ENCODE measurements around the gene APBB1IP.
"Not testable (repeated sequence)": the region's sequence is repeated elsewhere in the genome, so short reads cannot be mapped to it uniquely, and the experiment has no call there.

Gene APBB1IP, protein sequence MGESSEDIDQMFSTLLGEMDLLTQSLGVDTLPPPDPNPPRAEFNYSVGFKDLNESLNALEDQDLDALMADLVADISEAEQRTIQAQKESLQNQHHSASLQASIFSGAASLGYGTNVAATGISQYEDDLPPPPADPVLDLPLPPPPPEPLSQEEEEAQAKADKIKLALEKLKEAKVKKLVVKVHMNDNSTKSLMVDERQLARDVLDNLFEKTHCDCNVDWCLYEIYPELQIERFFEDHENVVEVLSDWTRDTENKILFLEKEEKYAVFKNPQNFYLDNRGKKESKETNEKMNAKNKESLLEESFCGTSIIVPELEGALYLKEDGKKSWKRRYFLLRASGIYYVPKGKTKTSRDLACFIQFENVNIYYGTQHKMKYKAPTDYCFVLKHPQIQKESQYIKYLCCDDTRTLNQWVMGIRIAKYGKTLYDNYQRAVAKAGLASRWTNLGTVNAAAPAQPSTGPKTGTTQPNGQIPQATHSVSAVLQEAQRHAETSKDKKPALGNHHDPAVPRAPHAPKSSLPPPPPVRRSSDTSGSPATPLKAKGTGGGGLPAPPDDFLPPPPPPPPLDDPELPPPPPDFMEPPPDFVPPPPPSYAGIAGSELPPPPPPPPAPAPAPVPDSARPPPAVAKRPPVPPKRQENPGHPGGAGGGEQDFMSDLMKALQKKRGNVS

DNA sequence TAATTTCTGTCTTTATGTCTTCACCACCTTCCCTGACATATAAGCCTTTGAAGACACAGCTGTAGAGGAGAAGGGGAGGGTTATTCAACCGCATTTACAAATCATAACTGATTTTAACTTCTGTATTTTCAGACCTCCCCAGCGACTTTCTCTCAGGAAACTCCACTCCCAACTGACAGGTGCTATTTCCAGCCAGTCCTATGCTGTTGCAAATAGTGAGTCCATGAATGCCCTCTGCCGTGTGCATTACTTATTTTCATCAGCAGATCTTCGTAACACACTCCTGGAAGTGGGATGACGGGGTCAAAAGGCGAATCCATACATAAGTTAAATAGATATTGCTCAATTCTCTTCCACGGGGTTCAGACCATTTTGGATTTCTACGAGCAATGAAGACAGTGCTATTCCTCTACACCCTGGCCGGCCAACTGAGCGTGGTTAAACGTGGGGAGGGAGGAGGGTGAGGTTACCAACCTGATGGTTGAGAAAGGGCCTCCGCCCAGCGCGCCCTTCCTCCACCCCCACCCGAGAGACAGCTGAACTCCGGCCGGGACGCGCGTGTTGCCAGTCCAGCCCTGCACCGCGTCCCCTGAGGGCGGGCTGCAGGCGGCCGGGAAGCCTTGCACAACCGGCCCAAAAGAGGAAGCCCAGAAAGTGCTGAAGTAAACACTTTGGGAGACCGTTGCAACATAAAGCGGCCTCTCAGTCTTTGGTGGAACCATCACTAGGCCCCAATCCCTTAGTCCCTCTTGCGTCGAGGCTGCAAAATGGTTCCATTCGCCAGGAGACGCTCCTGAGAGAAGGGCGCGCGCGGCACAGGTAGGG lies at the start of gene APBB1IP:
APBB1IP (plus strand) TSS at position 705 of the 825 bp plus-strand sequence. CDS start 53,986 bp downstream, outside the sequence.
- peak; percentile 6 to 46 for DNase-seq

DNA sequence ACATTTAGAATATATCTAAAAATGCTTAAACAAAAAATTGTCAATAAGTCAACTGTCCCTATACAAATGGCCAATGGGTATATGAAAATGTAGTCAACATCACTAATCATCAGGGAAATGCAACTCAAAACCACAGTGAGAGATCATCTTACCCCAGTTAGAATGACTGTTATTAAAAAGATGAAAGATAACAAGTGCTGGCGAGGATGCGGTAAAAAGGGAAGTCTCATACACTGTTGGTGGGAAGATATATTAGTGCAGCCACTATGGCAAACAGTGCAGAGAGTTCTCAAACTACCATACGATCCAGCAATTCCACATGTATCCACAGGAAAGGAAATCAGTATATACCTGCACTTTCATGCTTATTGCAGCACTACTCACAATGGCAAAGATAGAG lies 48.6 kb upstream of the APBB1IP start:
- no peak for DNase-seq

DNA sequence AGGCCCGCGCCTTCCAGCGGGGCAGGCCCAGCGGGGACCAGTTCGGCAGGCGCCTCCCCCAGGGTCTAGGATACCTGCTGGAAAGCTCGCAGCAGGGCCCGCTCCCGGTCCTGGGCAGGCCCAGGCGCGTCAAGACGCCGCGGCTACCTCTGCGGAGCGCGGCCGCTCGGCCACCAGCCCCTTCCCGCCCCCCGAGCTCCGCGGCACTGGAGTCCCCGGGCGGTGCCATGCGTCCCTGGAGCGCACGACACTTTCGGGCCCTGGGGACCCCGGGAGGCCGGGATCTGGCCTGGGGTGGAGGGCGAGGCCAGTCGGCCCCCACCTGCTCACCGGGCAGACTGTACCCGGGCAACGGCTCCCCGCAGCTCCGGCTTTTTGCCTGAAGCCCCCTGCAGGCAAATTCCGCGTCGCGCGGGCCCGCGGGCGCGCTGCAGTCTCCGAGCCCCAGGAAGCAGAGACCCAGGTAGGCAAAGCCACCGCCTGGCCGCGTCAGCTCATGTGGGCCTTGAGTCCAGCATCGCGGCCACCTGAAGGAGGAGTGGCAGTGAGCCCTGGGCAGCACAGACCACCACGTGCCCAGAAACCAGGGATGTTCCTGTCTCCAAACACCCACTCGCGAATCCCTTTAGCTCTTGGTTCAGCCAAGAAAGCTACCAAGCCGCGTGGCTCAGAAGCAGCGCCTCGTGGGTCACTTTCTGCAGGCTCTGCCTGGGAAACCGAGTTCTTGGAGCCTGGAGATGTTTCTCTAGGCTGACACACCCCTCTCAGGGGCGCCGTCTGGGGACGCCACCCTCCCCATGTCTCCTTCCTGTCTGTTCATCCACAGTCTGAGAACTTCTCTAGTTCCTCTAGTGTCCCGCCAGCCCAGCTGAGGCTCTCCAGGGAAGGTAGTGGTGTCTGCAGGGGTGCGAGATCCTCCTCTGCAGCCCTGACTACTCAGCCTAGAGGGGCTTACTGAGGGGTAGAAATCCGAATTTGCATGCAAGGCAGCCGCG lies 46.1 kb upstream of the APBB1IP start:
- no peak for DNase-seq

DNA sequence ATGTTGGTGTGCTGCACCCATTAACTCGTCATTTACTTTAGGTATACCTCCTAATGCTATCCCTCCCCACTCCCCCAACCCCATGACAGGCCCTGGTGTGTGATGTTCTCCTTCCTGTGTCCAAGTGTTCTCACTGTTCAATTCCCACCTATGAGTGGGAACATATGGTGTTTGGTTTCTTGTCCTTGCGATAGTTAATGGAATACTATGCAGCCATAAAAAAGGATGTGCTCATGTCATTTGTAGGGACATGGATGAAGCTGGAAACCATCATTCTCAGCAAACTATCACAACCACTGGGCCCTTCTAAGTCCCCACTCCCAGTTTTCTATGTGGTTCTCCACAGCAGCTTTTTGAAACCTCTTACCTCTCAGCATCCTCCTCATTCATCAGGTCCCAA lies 39.8 kb upstream of the APBB1IP start:
- DNase-seq = not testable (repeated sequence)

DNA sequence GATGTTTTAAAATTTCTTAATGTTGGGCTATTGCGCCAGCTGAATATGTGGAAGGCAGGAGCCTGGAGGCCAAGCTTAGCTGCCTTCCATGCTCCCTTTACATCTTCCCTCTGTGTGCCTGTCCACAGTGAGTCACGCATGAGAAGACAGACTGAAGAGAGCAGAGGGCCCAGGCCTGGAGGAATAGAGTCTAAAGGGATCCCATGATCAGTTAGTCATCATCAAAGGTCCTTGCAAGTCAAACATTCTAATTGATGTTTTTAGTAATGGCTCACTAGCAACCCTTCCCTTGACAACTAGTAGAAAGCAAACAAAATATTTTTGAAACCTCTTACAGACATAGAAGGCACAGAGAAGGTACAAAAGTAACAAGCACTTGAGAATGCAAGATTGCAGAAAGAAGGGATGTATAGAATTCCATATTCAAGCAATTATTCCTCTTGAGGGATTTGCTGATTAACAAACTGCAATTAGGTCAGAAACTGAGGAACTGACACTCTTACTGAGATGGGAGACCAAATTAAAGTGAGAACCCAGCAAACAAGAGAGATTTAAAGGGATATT lies 30.7 kb upstream of the APBB1IP start:
- no peak for DNase-seq

DNA sequence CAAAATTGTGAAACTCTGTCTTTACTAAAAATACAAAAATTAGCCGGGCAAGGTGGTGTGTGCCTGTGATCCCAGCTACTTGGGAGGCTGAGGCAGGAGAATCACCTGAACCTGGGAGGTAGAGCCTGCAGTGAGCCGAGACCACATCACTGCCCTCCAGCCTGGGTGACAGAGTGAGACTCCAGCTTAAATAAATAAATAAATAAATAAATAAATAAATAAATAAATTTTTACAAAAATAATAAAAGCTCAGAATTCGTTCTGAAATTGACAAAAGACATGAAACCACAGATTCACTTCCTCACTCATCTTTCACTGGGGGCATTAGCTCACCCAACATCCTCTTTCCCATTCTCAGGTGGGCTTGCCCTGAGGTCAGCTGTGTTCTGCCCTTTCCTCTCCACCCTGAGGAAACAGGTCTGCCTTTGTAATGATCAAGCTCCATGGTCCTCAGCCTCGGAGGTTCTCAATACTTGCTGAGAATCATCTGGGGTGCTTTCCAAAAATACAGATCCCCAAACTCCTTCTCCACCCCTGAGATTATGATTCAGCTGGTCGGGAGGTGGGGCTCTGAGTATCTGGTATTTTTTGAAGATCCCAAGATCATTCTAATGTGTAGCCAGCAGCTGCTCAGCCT lies 29.2 kb upstream of the APBB1IP start:
- DNase-seq = no peak

DNA sequence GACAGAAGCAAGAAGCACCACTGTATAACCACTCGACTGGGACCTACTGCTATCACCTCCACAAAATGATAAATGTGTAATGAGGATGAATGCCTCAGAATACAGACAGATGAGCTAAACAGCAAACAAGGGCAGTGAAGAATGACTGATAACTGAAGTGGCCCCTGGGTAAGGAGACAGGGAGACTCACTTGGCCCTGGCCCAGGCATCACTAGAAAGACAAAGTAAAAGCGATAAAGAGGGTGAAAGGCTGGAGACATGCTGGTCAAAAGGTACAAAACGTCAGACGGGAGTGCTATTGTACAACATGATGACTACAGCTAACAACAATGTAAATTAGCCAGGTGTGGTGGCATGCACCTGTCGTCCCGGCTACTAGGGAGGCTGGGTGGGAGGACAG lies 27.8 kb upstream of the APBB1IP start:
- DNase-seq = no peak

DNA sequence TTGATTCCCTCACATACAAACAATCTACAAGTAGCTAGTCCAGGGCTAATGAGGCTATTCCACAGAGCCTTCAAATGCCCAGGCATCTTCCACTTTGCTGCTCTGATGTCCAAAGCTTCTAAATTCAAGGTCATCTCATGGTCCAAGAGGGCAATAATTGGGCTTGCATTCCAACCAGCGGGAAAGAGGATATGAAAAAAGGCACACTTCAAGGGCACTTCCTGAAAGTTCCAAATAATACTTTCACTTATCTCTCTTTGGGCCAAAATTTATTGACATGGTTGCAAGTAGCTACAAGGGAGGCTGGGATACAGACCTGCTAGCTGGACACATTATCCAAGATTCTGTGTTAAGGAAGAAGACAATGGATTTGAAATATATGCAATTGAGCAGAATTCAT lies 25.2 kb upstream of the APBB1IP start:
- DNase-seq = no peak

DNA sequence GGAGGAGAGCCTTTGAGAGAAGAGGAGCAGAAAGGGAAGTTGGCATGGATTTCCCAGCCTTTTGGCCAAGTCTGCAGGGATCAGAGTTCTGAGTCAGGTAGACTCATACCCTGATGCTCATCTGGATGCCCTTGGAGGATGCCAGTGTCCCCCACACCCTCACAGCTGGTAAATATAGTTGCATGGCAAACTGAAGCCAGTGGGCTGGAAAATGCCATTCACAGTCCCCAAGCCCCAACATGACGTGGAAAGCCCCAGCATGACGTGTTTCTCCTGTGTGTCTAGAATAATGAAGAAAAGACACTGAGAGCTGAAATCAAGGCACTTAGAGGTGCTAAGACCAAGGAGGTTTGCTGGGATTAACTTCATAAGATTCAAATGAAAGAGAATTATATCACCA lies 24.8 kb upstream of the APBB1IP start:
- DNase-seq = no peak

DNA sequence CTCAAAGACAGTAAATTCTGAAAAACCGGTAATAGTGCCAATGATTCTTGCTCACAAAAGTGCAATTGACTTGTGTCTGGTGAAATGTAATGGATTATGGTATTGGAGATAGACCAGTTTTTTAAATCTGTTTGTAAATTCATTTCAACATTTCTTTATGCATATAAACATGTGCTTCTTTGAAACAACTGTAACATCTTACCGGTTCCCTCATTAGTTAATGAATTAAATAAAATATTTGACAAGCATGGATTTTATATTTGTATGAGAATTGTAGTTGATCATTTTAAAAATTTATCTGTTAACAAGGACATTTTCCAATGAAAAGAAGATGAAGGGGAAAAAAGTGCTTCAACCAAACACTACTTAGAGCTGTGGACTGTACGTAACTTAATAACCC lies 21.0 kb upstream of the APBB1IP start:
- DNase-seq = no peak

DNA sequence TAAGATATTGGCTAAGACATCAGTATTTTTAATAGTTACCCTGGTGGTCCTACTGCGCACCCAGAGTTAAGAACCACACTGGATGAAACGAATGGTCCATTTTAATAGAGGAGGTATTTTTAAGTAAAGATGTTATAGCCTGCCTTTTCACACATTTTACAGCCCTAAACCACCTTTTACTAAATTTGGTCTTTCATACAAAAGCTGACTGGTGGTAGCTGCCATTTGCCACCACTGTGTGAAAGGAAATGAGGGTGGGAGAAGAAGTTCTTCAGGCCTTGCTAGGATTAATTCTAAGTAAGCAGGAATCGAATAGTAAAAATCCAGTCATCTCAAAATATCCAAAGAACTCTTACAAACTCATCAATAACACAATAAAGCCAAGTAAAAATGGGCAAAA lies 15.2 kb upstream of the APBB1IP start:
- DNase-seq = no peak

DNA sequence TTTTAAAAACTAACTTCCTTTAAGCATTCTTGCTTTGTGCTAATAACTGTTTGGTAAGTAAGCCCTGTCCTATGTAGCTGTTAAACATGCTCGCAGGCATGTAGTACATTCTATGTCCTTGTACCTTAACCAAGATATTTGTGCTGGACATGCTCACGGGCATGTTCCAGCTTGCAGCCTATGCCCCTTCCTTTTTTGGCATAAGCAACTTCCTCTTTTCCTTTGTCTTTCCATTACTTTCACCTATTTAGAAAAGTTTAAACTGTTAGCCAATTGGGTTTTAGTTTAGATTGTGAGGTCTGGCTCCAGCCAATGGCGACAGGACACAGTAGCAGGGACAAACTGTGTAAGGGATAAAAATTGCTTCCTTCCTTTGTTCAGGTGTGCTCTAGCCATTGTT lies 14.4 kb upstream of the APBB1IP start:
- DNase-seq = no peak

DNA sequence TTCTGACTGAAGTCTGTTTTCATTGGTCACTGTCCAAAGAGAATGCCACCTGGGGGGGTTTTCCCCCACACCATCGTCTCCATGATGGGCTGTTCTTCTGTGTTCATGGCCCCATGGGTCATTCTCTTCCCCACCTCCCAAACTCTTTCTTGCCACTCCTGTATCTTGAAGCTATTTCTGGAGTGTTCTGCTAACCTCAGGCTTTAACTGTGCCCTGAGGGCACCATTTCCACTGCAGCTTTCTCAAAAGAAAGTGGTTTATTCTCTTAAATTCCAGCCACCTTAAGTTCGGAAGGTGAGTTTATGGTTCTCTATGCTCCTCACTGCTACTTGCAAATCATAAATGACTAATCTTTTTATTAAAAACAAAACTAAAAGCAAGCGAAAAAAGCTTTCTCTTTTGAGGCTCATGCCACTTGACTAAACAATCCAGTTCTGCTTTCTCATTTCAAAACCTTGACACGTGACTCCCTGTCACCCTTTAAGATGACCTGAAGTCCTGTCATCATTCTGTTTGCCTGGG lies 7.4 kb upstream of the APBB1IP start:
- DNase-seq = no peak

DNA sequence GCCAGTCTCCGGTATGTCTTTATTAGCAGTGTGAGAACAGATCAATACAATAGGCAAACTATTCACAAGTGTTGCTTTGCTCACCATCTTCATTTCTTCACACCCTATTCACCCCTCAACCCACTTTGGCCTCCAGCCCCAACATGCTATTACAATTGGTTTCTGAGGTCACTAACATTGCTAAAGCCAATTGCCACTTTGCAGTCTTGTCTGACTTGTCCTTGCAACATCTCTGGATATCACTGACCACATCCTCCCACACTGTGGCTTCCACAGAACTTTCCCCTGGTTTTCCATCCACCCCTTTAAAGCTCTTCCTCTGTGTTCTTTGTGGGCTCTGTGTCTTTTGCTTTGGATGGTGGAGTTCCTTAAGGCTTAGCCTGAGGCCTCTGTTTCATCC lies 5.2 kb upstream of the APBB1IP start:
- DNase-seq = no peak

DNA sequence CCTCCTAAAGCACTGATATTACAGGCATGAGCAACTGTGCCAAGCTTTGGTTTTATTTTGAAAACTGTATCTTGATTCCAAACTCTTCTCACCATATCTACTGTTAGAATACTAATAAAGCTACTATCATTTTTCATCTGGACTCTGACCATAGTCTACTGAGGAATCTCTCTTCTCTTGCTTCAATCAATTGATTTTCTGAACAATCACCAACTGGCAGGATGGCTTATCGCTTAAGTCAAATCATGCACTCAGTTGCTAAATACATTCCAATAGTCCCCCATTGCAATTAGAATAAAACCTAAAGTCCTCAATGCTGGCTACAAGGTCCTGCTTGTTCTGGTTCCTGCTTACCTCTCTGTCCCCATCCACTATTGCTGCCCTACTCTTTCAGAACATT lies 2.3 kb upstream of the APBB1IP start:
- no peak for DNase-seq

DNA sequence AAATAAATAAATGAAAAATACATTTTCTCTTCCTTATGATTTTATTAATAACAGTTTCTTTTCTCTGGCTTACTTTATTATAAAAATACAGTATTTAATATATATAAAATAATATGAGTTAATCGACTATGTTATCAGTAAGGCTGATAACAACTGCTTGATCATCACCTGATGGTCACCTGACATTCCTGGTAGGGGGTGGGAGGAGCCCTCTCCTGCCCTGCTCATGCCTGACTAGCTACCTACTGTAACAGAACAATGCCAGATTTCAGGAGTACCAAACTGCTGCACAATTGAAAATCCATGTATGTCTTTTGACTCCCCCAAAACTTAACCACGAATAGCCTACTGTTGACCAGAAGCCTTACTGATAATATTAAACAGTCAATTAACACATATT lies 1.3 kb upstream of the APBB1IP start:
- DNase-seq = no peak

DNA sequence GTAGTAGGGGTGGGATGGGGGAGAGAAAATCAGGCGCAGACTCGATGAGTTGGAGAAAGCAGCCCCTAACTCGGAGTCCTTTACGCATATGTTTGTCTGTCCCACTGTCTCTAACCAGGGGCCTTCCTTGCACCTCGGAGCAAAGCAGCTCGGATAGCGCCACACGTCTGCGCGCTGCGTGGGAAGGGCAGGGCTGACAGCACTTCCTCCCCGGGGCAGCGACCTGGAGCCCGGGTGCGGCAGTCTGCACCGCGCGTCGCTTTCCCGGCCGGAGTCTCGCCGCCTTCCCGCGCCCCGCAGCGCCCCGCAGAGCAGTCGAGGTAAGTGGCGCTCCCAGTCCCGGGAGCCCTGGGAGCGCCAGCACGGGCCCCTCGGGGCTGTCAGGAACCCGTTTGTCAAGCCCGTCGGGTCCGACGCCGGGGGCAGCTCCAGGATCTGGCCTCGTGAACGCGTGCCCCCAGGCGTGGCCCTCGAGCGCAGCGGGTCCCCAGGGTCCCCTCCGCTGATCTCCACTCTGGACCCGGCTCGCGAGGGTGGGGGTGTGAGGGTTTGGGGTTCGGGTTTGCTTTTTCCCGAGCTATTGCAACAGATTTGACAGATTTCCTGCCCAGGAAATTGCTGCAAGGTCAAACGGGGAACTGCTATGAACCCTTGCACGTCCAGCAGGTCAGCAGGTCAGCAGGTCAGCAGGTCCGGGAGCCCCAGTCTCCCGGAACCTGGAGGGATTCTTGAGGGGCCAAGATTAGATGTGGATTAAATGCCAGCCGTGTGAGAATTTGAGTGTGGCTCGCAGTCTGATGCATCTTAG lies 597 bp downstream of the APBB1IP start:
- peak in 1 of 2 donors; percentile 1 for DNase-seq

DNA sequence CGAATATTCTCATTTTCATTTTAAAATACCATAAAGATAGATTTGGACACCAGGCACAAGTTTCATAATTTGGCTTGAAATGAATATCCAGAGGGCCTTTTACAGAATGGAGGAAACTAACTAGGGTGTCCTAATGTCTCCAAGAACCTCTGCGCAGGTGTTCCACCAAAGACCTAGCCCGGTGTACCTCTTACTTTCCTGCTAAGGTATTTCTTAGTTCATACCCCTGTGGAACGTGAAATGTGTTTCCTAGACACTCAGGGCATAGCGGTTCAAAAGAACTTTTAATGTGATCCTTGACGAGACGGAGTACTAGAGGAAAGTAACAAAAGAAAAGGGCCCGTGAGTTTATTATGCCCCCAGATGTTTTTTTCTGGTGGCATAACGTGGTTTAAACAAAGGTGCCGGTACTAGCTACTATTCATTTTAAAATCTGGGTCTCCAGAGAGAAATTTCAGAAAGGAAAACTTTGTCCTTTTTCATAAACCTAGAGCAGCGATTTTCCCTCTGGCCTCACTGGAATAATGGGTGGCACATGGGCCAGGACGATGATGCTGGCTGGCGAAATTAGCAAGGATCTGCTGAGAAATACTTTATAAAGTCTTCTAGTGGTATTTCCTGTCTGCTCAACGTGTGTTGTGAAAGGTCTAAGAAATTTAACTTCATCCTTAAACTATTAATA lies 1.4 kb downstream of the APBB1IP start:
- no peak for DNase-seq

DNA sequence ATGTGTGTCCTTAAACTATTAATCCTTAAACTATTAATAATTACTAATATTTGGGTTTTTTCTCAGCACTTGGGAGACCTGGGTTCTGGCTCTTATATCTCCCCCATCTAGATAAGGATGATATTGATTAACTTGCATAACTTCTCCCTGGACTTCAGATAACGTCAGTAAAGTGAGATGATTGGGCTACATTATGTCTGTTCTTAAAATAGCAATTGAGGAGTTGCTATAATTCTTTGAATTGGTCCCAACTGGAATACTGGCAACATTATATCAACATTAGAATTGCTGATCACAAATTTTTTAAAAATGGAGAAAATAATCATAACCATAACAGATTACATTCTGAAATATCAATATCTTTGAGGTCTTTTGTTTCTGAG lies 1.9 kb downstream of the APBB1IP start:
- no peak for DNase-seq

Measured in hippocampal formation (tissue), 2 donors.